OCI-LY3 (cell line): ENCODE measurements around the gene ACAA2.
"Not testable (repeated sequence)": the region's sequence is repeated elsewhere in the genome, so short reads cannot be mapped to it uniquely, and the experiment has no call there.

Source experiments
- EZH2phosphoT487 ChIP-seq: fragments of 200-600 bp; shearing (Covaris generic); IDR thresholded peaks from 2 replicates; pipeline ENCODE4 v1.6.1; 2018; ENCODE audit warnings: antibody characterized with exemption, mixed run types, low read depth
- TF ChIP-seq, protein P1 (sequence below): fragments of 200-600, 300-600 bp; sonication (generic); IDR thresholded peaks from 2 replicates; pipeline ENCODE4 v1.5.1; 2014; ENCODE audit warnings: antibody characterized with exemption, low read length, low read depth

DNA sequence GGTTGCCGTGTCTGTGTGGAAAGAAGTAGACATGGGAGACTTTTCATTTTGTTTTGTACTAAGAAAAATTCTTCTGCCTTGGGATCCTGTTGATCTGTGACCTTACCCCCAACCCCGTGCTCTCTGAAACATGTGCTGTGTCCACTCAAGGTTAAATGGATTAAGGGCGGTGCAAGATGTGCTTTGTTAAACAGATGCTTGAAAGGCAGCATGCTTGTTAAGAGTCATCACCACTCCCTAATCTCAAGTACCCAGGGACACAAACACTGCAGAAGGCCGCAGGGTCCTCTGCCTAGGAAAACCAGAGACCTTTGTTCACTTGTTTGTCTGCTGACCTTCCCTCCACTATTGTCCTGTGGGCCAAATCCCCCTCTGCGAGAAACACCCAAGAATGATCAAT is 12.8 kb downstream of the ACAA2 start:
- TF ChIP-seq, protein P1, sequence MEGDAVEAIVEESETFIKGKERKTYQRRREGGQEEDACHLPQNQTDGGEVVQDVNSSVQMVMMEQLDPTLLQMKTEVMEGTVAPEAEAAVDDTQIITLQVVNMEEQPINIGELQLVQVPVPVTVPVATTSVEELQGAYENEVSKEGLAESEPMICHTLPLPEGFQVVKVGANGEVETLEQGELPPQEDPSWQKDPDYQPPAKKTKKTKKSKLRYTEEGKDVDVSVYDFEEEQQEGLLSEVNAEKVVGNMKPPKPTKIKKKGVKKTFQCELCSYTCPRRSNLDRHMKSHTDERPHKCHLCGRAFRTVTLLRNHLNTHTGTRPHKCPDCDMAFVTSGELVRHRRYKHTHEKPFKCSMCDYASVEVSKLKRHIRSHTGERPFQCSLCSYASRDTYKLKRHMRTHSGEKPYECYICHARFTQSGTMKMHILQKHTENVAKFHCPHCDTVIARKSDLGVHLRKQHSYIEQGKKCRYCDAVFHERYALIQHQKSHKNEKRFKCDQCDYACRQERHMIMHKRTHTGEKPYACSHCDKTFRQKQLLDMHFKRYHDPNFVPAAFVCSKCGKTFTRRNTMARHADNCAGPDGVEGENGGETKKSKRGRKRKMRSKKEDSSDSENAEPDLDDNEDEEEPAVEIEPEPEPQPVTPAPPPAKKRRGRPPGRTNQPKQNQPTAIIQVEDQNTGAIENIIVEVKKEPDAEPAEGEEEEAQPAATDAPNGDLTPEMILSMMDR = not testable (repeated sequence)
- not testable (repeated sequence) for TF ChIP-seq EZH2phosphoT487
